Measurements from ENCODE around the gene MATR3.

MATR3 gene

DNA sequence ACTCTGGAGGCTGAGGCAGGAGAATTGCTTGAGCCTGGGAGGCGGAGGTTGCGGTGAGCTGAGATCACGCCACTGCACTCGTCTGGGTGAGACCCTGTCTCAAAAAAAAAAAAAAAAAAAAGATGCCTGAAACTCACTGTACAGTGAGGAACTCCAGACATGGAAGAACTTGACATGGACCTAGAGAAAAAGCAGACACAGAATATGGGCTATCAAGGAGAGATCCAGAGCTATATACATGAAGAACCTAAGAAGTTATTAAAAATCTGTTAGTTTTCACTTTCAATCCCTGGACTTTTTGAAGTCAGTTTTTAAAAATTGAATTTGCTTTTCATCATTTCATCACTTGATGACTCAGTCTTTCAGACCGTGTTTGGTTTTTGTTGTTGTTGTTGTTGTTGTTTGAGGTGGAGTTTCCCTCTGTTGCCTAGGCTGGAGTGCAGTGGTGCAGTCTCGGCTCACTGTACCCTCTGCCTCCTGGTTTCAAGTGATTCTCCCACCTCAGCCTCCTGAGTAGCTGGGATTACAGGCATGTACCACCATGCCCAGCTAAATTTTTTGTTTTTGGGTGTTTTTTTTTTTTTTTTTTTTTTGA, 68.4 kb downstream of the MATR3 start:
- no peak for DNase-seq

- no peak for DNase-seq
These were observed 70.4 kb downstream of the MATR3 start for GRCh38 chr5:139363937-139364336.

GRCh38 chr5:139364466-139364865, 70.9 kb downstream of the MATR3 start:
- no peak for DNase-seq

- no peak for DNase-seq
These were observed 75.1 kb downstream of the MATR3 start for GRCh38 chr5:139368613-139369012.

GRCh38 chr5:139369181-139369580, 75.6 kb downstream of the MATR3 start:
- DNase-seq = no peak

- no peak for DNase-seq
These were observed 78.2 kb downstream of the MATR3 start for GRCh38 chr5:139371482-139372435.

DNA sequence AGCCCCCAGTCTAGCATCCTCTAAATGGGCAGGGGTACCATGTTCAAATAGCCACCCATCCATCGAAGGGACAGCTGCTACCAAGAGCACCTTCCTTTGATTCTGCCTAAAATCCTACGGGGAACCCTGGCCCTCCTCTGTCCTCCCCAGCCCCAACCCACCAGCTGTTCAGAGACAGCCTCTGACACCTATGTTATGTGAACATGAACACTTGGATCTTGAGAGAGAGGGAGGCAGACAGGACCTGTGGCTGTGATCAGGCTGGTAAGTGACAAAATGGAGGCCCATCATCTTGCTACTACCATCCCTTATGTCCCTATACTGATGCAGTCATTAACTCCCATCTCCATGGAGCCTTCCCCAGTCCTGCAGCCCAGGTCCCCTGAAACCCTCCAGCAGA, 81.4 kb downstream of the MATR3 start:
- DNase-seq = no peak

DNA sequence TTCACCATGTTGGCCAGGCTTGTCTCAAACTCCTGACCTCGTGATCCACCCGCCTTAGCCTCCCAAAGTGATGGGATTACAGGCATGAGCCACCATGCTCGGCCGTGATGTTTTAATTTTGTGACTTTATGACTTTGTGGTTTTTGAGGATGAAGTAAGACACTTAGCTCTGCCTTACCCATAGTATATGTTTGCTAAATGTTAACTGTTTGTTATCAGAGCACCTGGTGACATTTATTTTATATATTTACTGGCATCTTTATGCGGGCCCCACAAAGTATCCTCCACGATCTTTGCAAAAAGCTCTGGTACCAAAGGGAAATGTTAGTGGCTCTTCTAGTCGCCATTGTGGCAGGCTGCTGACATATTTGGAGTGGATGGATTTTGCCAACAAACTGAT, 82.8 kb downstream of the MATR3 start:
- DNase-seq = no peak

GRCh38 chr5:139377226-139377625, 83.7 kb downstream of the MATR3 start:
- no peak for DNase-seq

DNA sequence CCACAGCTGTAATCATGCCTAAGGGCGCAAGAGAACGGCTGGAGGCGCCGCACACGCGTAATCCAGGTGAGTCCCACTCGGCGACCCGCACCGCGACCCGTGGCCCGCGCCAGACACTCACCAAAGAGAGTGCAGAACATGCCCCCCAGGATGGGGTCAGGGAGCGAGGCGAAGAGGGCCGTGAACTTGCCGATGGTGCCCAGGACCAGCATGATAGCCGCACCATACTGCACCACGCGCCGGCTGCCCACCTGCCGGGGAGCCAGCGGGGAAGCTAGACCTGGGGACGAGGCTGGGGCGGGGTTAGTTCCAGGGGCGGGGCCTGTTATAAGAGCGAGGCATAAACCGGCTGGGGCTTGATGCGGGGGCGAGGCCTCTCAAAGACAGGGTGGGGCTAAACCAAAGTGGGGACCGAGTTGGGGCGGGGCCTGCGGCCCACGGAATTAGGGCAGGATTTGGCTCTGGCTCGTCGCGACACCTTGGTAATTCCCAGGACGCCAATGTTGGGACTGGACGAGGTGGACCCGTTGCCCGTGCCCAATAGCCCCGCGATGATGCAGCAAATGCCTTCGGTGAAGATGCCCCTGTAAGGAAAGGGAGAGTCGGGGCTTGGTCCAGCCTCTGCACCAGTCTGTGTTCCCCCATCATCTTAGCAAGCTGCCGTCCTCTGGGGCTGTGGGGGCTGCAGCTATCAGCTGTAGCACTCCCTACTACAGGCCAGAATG, 84.7 kb downstream of the MATR3 start:
- no peak for DNase-seq

DNA sequence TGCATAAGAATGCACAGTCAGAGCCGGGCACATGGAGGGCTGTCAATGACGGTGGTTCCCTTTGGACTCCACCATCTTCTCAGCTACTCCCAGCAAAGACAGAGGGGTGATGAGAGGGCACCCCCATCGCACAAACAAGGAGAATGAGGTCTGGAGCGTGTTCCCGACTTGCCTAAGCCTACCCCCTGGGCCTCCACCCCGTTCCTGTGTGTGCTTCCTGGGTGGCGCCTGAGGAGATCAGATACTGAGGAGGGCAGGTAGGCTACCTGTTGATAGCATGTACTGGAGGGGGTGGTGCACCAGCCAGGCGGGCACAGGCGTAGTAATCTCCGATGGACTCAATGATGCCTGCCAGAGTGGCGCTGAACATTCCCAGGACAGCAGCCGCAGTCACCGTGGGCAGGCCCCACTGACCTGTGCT, 85.4 kb downstream of the MATR3 start:
- no peak for DNase-seq

DNA sequence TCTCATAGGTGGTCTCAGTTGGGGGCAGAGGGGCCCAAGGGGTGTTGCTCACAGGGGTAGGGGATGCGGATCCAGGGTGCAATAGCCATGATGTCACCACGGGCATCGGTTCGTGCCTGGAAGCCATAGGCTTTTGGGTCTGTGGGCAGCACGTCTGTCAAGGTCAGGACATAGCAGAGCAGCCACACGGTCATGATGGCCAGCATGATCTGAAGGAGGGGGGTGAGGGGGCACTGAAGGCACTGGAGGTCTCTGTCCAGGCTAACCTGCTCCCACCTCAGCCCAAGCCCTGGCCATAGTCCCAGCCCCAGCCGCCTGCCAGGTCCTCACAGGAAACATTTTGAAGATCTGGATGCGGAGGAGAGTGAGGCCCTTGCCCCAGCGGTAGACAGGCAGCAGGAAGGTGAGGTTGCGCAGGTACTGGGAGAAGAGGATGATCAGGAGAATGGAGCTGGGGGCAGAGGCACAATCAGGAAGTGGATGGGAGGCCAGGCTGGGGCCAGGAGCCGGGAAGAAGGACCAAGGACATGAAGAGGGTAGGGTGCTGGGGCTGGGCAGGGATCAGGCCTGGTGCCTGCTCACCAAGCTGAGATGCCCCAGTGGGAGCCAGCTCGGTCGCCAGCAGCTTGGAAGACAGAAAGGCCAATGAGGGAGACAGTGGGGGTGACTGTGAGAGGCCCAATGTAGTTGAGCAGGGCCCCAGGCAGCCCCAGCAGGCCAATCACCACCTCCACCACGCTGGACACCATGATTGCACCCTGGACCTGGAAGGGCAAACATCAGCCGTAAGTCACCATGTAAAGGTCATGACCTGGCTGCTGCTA, 86.3 kb downstream of the MATR3 start:
- DNase-seq = no peak

Data from NCI-H446 (cell line).